NCI-H774 (cell line): ENCODE results near the gene NHLRC3.
"Not testable (repeated sequence)": the region's sequence is repeated elsewhere in the genome, so short reads cannot be mapped to it uniquely, and the experiment has no call there.

Experiments
- DNase-seq: peaks from one replicate; lab custom pipeline; 2025; lab: John Stamatoyannopoulos, UW

Gene NHLRC3, protein sequence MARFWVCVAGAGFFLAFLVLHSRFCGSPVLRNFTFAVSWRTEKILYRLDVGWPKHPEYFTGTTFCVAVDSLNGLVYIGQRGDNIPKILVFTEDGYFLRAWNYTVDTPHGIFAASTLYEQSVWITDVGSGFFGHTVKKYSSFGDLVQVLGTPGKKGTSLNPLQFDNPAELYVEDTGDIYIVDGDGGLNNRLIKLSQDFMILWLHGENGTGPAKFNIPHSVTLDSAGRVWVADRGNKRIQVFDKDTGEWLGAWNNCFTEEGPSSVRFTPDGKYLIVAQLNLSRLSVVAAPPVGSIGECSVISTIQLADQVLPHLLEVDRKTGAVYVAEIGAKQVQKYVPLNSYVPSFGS

GRCh38 chr13:39037880-39038568, at the start of gene NHLRC3, which contains the start of gene PROSER1:
Gene NHLRC3 (plus strand): TSS chr13:39038456. CDS start chr13:39038640, 184 bp downstream.
Gene PROSER1 (minus strand): TSS chr13:39038089. CDS start chr13:39037242, 847 bp downstream.
- peak; percentile 81 for DNase-seq

GRCh38 chr13:38990693-38991092, 47.6 kb upstream of the NHLRC3 start, which contains the start of gene STOML3:
Gene STOML3 (minus strand): TSS chr13:38990831. CDS start chr13:38990721, 110 bp downstream.
- no peak for DNase-seq

GRCh38 chr13:38993381-38993780, 44.9 kb upstream of the NHLRC3 start:
- no peak for DNase-seq

- DNase-seq, result no peak
Measured at GRCh38 chr13:38998739-38999138, 39.5 kb upstream of the NHLRC3 start.

GRCh38 chr13:39006371-39007111, 31.7 kb upstream of the NHLRC3 start:
- not testable (repeated sequence) for DNase-seq

GRCh38 chr13:39012608-39013007, 25.6 kb upstream of the NHLRC3 start:
- DNase-seq, result no peak

GRCh38 chr13:39013462-39013861, 24.8 kb upstream of the NHLRC3 start:
- no peak for DNase-seq

GRCh38 chr13:39016087-39016486, 22.2 kb upstream of the NHLRC3 start:
- no peak for DNase-seq

GRCh38 chr13:39016787-39017186, 21.5 kb upstream of the NHLRC3 start:
- DNase-seq, result no peak

DNA sequence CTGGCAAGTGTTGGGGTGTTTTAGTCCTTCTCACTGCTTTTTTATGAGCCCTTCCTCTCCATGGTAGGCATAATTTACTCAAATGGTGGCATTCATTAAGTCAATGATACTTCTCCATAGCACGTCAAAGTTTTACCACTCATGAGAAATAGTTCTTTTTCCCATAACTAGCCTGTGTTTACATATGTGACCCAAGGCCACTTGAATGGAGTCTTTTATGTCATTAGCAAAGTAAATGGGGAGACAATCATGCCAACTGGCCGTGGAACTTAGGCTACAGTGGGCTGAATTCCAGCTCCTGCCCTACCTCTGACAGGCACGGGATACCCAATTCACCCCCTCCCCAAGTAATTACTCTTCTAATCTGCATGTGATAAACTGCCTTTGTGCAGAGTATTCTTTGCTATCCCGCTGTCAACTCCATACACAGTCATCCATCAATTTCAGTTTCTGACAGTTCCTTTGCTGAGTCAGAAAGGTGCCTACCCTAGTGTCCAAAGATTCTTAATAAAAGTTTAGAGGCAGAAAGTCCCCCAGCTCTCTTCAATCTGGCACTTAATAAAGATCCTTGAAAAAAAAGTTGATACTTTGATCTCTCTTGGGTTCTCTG, 17.3 kb upstream of the NHLRC3 start:
- peak; percentile 8 for DNase-seq

- DNase-seq, result no peak
Measured at GRCh38 chr13:39023316-39023715, 14.9 kb upstream of the NHLRC3 start.

DNA sequence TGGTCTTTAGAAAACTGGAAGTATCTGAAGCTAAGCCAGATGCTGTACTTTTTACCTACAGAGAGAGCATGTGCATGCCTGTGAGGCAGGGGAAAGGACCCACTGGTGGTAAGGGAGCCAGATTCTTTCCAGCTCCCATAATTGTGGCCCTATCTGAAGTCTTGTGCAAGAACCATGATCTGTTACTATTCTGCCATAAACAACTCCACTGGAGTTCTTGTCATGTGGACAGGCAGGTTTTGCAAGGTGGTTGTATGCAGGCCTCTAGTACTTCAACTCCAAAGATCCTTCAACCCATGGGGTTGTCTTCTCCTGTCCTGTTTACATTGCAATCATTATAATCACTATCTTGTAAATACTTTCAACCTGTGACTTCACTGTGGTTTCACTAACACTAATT, 14.5 kb upstream of the NHLRC3 start:
- no peak for DNase-seq

DNA sequence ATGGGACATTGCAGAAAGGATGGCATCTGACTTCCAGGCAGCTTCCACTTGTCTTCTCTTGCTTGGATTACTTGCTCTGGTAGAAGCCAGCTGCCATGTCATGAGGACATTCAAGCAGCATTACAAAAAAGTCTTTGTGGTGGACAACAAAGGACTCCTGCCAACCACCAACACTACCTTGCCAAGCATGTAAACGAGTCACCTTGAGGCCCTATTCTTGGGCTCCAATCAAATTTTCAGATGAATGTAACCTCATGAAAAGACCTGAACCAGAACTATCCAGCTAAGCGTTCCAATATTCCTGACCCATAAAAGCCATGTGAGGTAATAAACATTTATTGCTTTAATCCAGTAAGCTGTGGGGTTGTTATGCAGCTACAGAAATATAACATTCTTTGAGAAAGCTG, 12.8 kb upstream of the NHLRC3 start:
- no peak for DNase-seq

DNA sequence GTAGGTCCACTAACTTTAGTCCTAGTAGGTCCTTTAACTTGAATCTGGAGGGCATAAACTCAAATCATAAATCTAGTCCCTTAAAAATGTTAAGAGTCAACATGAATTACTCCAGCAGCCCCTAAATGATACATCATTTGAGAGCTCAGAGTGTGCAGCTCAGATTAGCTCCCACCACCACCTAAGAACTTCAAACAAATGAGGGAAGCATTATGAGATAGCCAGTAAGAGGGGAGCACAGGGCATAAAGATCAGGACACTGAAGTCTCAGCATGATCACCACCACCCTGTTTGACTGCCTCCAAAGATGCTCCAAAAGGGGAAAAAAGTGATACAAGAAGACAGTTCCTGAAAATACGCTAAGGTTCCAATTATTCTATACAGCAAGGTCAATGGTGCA, 6.1 kb upstream of the NHLRC3 start:
- DNase-seq, result no peak

DNA sequence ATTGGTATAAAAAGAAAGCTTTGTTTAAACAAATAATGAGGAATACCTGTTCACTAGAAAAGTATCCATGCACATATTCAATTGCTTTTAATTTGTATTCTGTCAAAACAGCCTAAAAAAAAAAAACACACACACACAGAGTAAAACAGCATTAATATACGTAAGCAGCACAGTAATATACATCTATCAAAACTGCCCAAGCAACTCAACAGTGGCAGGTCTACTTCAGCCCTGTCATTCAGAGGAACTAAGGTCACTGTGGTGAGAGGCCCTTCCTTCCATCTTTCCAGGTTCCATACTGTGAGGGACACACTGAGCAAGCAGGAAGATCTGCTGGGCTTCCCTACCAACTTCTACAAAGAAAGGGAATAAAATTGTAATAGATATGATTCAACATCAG, 4.2 kb upstream of the NHLRC3 start:
- DNase-seq, result no peak

GRCh38 chr13:39035204-39035603, 3.1 kb upstream of the NHLRC3 start:
- no peak for DNase-seq

DNA sequence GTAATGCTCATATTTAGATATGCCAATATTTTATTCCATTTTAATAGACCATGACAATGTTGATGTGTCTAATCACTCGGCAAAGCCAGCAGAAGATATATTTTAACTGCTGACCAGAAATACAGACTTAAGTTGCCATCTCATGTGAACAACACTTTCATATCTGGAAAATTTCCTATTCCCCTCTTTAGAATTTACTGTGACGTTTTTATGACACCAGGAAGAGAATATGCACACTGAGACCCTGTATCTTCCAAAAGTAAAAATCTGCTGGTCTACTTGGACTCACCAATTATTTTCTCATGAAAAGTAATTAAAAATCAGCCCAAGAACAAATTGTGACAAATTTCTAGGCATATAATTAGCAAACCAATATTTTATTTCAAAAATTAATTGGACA, 2.5 kb upstream of the NHLRC3 start:
- no peak for DNase-seq

DNA sequence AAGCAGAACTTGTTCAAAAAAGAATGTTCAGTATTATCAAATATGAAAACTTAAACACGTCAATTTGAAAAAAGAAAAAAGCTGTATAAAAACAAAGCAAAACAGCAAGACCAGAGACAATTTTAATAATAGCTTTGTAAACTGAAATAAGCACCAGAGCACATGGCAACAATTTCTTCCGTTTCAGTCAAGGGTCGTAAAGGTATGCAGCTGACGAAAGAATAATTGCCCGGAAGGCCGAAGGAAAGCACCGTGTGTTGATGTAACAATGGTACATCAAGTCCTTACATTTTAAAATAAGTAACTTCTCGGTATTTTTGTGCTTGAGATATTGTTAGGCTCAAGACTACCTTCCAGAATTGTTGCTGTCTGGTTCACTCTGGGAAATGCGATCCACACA, 2.0 kb upstream of the NHLRC3 start:
- no peak for DNase-seq

GRCh38 chr13:39037410-39037879, 811 bp upstream of the NHLRC3 start:
- DNase-seq, result no peak

DNA sequence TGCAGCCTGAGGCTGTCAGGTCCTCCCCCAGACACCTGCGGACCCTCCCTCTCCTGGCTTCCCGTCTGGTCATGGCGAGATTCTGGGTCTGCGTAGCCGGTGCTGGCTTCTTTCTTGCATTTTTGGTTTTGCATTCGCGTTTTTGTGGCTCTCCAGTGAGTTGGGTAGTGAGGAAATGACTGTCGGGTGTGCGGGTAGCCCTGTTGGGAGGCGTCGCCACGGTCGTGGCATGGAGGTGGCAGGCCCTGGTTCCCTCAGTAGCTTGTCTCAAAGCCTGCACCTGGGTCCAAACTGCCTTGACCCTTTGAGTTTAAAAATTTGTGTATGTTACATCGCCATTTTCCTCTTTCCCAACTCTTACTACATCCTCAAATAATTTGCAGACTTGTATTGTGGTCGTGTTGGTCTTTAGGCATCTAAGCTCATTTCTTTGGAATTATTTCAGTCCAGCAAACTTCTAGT, 344 bp downstream of the NHLRC3 start:
- DNase-seq, result no peak

GRCh38 chr13:39039041-39039440, 785 bp downstream of the NHLRC3 start:
- DNase-seq, result no peak

- DNase-seq, result no peak
Measured at GRCh38 chr13:39040206-39040605, 1.9 kb downstream of the NHLRC3 start.
